Head of caudate nucleus (tissue), 42 donors: ENCODE results near the gene CCDC38.
A peak's percentile ranks its signal among the peaks of the same experiment; 100 is the strongest.

ENCODE experiments used
- DNase-seq, 42 donors: peaks; one replicate each; pipeline versions ENCODE4 v3.0.0 to v3.0.0-alpha.2; 2020 to 2021; ENCODE audit warnings: mixed read lengths in 7 of 42
- intact Hi-C: fragments of 100-400 bp; cut with DNase I; formaldehyde crosslinking; loops from one replicate; pipeline ENCODE4 v1.15.0; 2022

Gene CCDC38

DNA sequence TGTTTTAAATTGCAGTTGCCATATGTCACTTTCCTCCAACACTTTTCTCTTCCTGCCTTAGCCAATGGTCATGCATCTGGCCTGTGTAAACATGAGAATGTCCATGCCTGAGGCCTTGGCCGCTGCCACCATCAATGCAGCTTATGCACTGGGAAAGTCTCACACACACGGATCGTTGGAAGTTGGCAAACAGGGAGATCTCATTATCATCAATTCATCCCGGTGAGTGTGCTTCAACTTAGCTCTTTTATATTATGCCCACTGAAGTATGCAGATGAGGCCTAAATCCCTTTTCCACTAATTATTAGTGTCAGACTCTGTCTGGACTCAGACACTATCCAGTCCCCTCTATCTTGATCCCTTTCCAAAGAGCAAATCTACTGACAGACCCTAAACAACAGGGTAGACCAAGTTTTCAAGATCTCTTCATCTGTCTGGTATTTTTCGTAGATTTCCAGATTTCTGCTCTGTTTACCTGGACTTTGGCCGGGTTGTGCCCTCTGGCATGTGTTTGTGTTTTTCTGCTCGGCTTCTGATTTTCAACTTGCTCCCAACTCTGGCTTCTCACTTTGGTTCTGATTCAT is 24.0 kb upstream of the CCDC38 start:
- DNase-seq: no peak
- intact Hi-C loops: no loop called here

GRCh38 chr12:95963096-95963495 is 20.7 kb upstream of the CCDC38 start:
- no peak for DNase-seq
- intact Hi-C loops: no loop called here

- DNase-seq: no peak
- intact Hi-C loops: no loop called here
Measured at GRCh38 chr12:95962222-95962621, 19.8 kb upstream of the CCDC38 start.

- intact Hi-C loops: no loop called here
- no peak for DNase-seq
Measured at GRCh38 chr12:95960241-95960640, 17.8 kb upstream of the CCDC38 start.

DNA sequence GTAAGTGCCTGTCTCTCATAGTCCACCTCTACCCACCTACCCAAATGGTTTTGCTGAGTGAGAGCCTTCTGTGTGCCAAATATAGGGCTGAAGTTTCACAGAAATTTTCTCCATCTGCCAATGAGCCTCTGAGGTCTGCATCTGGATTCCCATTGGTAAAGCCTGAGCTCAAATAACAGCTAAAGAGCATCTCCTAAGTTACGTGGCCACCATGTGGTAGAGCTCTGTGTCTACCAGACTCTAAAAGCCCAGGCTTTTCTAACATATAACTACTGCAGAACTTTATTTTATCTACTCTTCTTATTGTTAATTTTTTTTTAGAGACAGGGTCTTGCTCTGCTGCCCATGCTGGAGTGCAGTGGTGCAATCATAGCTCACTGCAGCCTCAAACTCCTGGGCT is 16.7 kb upstream of the CCDC38 start:
- intact Hi-C loops: no loop called here
- no peak for DNase-seq

DNA sequence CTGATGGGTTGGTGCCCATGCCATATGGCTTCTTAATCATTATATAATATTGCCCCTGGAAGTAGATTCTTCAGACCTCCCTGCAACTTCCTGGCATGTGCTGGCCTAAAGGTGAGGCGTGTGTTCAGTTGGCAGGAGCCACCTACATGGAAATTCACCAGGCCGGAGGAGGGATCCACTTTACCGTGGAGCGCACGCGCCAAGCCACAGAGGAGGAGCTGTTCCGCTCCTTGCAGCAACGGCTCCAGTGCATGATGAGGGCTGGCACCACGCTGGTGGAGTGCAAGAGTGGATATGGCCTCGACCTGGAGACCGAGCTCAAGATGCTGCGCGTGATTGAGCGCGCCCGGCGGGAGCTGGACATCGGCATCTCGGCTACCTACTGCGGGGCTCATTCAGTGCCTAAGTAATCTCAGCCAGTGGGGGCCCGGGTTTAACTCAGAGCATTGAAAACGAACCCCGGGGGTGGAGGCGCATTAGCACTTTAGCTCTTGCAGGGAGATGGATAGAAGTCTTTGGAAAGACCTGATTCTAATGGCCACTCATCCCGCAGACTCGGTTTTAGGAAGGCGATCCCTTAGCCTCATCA is 14.2 kb upstream of the CCDC38 start:
- DNase-seq: peak in 31 of 42 donors; percentile 5 to 61 (median 34)
- intact Hi-C loops: no loop called here

DNA sequence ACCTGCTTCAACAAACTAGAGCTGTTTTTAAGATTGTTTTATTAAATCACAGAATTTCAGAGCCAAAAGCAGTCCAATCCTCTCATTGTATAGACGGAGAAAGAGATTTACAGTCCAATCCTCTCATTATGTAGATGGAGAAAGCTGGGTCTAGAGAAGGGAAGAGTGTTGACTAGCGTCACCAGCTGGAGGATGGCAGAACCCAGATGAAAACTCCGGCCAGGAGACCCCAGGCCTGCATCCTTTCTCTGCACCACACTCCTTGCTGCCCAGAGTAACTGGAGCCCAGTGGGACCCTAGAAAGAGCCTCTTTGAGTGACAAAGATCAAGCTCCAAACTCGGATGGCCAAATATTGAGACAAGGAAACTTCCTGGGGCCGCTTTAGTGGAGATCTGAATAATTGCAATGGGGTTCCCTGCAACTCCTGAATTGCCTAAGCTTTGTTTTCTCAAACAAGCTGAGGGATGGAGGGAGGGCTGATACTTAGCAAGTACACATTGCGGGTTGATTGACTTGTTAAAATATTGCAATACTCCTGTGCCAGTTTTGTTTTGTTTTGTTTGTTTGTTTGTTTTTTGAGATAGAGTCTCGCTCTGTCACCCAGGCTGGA is 13.2 kb upstream of the CCDC38 start:
- intact Hi-C loops: no loop called here

DNA sequence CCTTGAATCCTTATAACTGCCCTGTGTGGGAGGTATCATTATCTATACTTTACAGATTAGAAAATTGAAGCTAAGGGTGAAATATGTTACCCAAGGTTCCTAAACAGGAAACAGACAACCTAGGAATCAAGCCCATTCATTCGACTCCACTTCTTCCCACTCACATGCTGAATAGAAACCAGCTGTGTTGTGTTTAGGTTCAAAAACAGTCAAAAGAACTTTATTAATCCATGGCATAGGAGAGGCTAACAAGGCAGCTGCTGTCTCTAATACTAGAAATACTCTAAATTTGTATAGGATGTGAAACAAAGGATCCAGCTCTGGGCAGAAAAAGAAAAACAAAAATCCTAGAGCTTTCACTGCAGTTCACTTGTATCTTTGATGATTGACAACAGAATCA is 10.6 kb upstream of the CCDC38 start:
- intact Hi-C loops: no loop called here
- no peak for DNase-seq

More for the DNA sequence above, 13.2 kb upstream of the CCDC38 start:
- no peak for DNase-seq

DNA sequence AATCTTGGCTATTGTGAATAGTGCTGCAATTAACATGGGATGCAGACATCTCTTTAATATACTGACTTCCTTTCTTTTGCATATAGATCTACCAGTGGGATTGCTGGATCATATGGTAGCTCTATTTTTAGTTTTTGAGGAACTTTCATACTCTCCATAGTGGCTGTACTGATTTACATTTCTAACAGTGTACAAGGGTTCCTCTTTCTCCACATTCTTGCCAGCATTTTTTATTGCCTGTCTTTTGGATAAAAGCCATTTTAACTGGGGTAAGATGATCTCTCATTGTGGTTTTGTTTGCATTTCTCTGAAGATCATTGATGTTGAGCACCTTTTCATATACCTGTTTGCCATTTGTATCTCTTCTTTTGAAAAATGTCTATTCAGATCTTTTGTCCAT is 9.1 kb upstream of the CCDC38 start:
- intact Hi-C loops: no loop called here

DNA sequence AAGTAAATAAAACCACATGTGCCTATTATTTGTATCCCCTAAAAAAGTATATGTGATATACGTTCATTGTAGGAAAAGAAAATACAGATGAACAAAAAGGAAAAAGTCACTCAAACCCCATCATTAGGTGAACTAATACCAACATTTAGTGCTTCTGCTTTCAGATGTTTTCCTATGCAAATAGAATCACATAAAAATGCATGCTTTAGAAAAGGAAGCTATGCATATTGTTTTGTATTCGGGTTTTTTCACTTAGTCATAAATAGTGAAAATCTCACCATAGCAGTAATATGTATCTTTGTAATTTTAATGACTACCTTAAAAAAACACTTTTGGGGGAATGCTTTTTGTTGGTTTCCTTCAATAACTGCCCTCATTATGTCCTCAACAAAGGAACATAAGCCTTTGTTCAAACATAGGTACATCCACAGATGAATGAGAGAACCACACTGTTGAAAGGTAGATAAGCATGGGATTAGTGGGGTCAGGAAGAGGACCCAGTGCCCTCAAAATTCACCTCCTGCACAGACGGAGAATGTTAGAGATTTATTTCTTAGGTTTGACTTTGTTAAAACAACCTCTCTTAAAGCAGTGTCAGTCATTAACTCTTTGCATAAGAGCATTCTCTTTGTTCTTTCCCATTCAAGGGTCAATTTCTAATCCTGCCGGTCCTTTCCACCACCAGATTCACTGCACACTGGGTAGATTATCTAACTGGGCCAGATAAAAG is 7.2 kb upstream of the CCDC38 start:
- DNase-seq: no peak
- intact Hi-C loops: no loop called here

More for the DNA sequence above, 9.1 kb upstream of the CCDC38 start:
- DNase-seq: no peak

DNA sequence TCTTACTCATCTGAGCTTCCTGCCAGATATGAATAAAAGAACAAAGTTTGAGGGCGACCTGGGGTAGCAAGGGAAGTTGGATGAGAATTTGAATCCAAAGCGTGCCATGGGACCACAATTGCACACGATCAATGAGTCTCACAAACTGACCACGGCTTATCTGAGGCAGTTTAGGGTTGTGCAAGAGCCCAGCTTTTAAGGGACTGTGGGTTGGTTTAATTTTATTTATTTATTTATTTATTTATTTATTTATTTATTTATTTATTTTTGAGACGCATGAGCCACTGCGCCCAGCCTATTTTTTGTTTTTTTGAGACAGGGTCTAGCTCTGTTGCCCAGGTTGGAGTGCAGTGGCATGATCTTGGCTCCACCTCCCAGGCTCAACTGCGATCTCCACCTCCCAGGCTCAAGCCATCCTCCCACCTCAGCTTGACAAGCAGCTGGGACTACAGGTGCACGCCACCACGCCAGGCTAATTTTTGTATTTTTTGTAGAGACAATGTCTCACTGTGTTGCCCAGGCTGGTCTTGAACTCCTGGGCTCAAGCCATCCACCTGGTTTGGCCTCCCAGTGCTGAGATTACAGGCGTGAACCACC is 1.8 kb upstream of the CCDC38 start:
- intact Hi-C loops: no loop called here
- no peak for DNase-seq

DNA sequence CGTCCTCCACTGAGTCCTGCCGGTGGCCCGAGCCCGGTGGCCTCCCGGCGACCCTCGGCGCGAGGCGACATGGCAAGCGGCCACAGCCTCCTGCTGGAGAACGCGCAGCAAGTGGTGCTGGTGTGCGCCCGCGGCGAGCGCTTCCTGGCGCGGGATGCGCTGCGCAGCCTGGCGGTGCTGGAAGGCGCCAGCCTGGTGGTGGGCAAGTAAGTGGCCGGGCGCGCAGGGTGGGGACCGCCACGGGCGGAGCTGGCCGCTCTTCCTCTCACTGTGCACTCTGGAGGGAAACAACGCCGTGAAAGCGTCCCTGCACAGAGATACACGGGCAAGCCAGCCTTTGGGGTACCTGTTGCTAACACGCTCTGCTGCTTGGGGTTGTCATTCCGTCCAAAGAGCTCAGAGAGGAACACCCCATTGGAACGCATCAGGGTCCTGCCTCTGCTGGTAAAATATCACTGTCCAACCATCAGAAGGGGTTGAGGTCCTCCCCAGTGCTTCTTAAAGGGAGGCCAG is 972 bp upstream of the CCDC38 start, which contains the start of gene AMDHD1:
AMDHD1 (plus strand) TSS at position 2 of the 513 bp plus-strand sequence; CDS start at position 70, 68 bp downstream.
- peak; percentile 14 to 78 (median 58) for DNase-seq
- intact Hi-C loops: no loop called here

GRCh38 chr12:95942101-95942523 is 302 bp downstream of the CCDC38 start:
- peak in 6 of 42 donors; percentile 4 to 22 (median 14) for DNase-seq
- intact Hi-C loops: no loop called here

DNA sequence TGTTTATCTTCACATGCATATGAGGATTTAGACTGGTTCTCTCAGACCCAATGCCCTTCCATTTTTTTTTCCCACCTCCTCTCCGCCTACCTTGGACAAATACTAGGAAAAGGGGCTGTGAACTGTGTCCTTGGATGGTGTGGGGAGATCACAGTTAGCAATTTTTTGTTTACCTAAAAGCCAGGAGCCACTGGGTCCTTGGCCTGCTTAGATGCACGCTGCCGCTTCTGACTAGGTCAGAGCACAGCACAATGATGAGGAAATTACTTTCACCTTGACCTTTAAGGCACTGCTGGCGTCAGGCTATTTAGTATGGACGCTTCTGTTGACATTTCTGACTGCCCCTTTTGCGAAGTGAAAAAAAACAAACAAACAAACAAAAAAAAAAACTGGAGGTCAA is 1.9 kb downstream of the CCDC38 start:
- intact Hi-C loops: no loop called here
- DNase-seq: no peak

- intact Hi-C loops: no loop called here
Measured at GRCh38 chr12:95922231-95922630, 20.2 kb downstream of the CCDC38 start.

DNA sequence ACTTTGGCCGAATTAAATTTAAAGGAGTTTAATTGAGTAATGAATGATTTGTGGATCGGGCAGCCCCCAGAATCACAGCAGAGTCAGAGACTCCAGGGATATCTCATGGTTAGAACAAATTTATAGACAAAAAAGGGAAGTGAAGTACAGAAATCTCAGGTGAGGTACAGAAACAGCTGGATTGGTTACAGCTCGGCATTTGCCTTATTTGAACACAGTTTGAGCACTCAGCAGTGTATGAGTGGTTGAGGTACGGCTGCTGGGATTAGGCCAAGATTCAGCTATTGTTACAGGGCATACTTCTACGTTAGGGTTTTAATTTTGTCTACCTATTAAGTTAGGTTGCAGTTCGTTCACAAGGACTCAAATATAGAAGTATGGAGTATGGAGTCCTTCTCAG is 23.3 kb downstream of the CCDC38 start:
- intact Hi-C loops: no loop called here

More at GRCh38 chr12:95922231-95922630, 20.2 kb downstream of the CCDC38 start:
- DNase-seq: peak in 12 of 42 donors; percentile 6 to 58 (median 18)

GRCh38 chr12:95918194-95918993 is 24.0 kb downstream of the CCDC38 start:
- intact Hi-C loops: no loop called here
- DNase-seq: peak in 37 of 42 donors; percentile 4 to 76 (median 45)

More for the DNA sequence above, 23.3 kb downstream of the CCDC38 start:
- no peak for DNase-seq

- intact Hi-C loops: no loop called here
- DNase-seq: no peak
Measured at GRCh38 chr12:95909871-95910270, 32.5 kb downstream of the CCDC38 start.
